C4-2B (cell line): ENCODE results near the gene CLDND1.
"Not testable (repeated sequence)": the region's sequence is repeated elsewhere in the genome, so short reads cannot be mapped to it uniquely, and the experiment has no call there.

Source experiments
- CTCF ChIP-seq: fragments of 450-650 bp; conservative IDR thresholded peaks from 2 replicates; pipeline ENCODE4 v1.5.1; 2017; ENCODE audit warnings: mild to moderate bottlenecking
- ZFX ChIP-seq: fragments of 450-650 bp; IDR thresholded peaks from 2 replicates; pipeline ENCODE4 v1.6.1; 2017

DNA sequence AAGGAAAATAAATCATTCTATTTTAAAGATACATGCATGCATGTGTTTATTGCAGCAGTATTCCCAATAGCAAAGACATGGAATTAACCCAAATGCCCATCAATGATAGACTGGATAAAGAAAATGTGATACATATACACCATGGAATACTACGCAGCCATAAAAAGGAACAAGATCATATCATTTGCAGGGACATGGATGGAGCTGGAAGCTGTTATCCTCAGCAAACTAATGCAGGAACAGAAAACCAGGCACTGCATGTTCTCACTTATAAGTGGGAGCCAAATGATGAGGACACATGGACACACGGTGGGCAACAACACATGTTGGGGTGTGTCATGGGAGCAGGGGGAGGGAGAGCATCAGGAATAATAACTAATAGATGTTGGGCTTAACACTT is 37.1 kb upstream of the CLDND1 start:
- TF ChIP-seq ZFX, CTCF: not testable (repeated sequence)
